Brain microvascular endothelial cell (primary cell): ENCODE measurements around the gene SLC26A3.

Experiments
- DNase-seq: peaks from one replicate; pipeline ENCODE4 v3.0.0-alpha.2; 2020
- H3K27ac ChIP-seq: fragments of 250-450 bp; sonication (Bioruptor Pico); 2 replicates; pipeline ENCODE4 v1.5.1; 2020; ENCODE audit warnings: mild to moderate bottlenecking, moderate library complexity
- H3K27me3 ChIP-seq: fragments of 250-450 bp; sonication (Bioruptor Pico); replicated peaks from 2 replicates; pipeline ENCODE4 v1.5.1; 2020; ENCODE audit warnings: mild to moderate bottlenecking
- H3K36me3 ChIP-seq: fragments of 250-450 bp; sonication (Bioruptor Pico); replicated peaks from 2 replicates; pipeline ENCODE4 v1.5.1; 2020; ENCODE audit warnings: mild to moderate bottlenecking
- H3K4me3 ChIP-seq: 2 replicates; pipeline ENCODE4 v1.5.1; 2011; ENCODE audit warnings: low read depth, mild to moderate bottlenecking, control low read depth, low read length, moderate library complexity
- in situ Hi-C: cut with HindIII; loops from 2 replicates; pipeline ENCODE4 v1.10.0; 2017; ENCODE audit warnings: low sequenced_read_pairs, low pct_ligation_motif_present
- TF ChIP-seq, protein P1 (sequence below): IDR thresholded peaks from 2 replicates; pipeline ENCODE4 v1.5.1; 2011; ENCODE audit warnings: low read depth, mild to moderate bottlenecking, moderate library complexity, low read length, control low read depth, inconsistent platforms; ENCODE audit errors: missing control alignments

Gene SLC26A3

DNA sequence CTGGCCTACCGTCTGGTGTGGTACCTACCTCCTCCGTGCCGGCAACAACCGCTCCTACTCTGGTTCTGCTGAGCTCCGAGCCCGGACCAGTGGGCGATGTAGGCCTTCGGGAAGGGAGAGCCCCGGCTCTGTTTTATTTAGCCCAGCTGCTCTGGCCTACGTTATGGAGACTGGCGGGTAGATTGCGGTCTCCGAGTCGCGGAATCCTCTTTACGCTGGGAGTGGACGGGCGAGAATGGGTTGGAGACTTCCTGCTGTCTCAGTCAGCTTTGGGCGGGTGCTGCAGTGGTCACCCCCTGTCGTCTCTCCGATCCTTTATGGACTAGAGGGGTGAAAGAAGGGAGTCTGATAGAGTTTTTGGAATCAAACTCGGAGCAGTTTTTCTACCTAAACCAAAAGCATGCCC lies 58.7 kb downstream of the SLC26A3 start:
- TF ChIP-seq, protein P1, sequence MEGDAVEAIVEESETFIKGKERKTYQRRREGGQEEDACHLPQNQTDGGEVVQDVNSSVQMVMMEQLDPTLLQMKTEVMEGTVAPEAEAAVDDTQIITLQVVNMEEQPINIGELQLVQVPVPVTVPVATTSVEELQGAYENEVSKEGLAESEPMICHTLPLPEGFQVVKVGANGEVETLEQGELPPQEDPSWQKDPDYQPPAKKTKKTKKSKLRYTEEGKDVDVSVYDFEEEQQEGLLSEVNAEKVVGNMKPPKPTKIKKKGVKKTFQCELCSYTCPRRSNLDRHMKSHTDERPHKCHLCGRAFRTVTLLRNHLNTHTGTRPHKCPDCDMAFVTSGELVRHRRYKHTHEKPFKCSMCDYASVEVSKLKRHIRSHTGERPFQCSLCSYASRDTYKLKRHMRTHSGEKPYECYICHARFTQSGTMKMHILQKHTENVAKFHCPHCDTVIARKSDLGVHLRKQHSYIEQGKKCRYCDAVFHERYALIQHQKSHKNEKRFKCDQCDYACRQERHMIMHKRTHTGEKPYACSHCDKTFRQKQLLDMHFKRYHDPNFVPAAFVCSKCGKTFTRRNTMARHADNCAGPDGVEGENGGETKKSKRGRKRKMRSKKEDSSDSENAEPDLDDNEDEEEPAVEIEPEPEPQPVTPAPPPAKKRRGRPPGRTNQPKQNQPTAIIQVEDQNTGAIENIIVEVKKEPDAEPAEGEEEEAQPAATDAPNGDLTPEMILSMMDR, result peak; percentile 3
- in situ Hi-C loops, result no loop called here
- DNase-seq, result no peak

DNA sequence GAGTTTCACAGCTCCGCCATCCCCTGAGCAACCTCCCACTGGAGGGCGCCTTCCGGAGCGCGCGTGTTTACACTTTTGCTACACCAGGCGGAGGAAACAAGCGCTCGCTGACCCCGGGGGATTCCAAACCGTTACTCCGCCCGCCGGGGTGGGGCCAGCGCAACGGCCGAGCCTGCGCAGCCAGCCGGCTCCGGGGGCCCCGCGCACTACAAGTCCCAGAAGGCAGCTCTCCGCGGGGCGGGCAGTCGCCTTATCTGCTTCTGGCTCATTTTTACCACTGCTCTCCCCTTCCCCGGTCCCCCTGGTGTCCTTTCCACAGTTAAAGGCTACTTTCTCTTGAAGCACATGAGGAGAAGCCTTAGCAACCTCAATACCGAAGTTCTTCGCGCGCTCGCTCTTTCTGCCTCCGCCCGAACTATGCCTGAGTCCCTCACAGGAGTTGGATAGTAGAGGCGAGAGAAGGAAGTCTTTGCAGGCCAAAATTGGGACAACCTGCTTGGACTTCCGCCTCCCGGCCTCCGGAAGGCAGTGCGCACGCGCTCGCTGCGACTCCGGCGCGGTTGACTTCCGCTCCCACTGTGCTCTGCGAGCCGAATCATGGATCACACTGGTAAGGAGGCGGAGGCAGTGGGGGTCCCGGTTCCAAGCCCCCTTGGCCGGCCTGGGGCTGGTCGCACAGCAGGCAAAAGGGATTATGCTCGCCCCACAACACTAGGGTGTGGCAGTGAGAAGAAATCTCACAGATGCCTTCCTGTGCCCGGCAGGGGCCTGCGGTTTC lies 59.3 kb downstream of the SLC26A3 start, which contains the start of gene CBLL1:
TSS of gene CBLL1 (plus strand) at position 576 of the 778 bp plus-strand sequence. CDS start at position 598, 22 bp downstream.
- peak within 1 kb of the TSS; percentile 93 for H3K27ac ChIP-seq
- in situ Hi-C loops, result no loop called here
- peak; percentile 97 for DNase-seq
- H3K4me3 ChIP-seq, result peak within 1 kb of the TSS; percentile 92
- TF ChIP-seq, protein P1, result peak; percentile 84
- no peaks in the 10 kb centered on the region for H3K27me3 ChIP-seq
- no peaks in the 10 kb centered on the region for H3K36me3 ChIP-seq

More for the DNA sequence above, 58.7 kb downstream of the SLC26A3 start:
- no peaks in the 10 kb centered on the region for H3K27me3 ChIP-seq
- H3K4me3 ChIP-seq, result peak overlapping the region; percentile 92
- no peaks in the 10 kb centered on the region for H3K36me3 ChIP-seq
- peak overlapping the region; percentile 93 for H3K27ac ChIP-seq

DNA sequence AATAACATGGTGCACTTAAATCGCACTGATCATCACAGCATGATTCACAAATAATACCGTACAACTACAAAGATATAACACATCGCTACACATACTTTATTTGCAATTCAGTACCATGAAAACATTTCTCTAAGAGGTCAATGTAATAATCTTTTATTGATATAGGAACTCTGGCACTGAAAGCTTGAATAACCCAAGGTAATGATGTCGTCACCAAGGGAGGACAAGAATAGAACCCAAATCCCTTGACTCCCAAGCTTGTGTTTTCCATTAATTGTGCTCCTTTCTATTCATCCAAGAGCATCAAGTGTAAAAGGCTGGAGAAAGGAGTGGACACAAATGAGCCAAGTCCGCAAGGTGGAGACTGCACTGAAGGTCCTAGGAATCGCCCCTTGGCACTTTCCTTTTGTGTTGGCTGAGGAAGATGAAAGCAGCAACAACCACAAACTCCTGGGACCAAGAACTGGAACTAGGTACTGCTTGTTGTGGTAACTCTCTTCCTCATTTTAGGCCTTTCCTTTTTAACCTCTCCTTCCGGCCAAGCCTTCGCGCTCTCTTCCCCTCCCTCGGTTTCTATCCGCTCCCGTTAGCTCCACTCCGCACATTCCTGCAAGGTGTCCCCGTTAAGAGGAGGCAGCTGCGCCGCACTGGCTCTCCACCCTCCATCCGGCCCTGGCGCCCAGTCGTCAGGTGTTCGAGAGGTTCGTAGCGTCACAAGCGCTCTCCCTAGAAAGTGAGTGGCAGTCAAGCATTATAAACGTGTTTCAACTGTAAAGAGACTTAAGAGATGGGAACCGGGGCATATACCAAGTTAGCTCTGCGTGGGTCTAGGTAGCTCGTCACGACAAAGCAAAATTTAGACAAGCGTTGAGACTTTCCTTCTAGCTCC lies 60.1 kb downstream of the SLC26A3 start:
- TF ChIP-seq, protein P1, result no peak
- DNase-seq, result no peak
- H3K27me3 ChIP-seq, result no peaks in the 10 kb centered on the region
- H3K27ac ChIP-seq, result peak overlapping the region; percentile 93
- in situ Hi-C loops, result no loop called here
- peak overlapping the region; percentile 92 for H3K4me3 ChIP-seq
- H3K36me3 ChIP-seq, result no peaks in the 10 kb centered on the region

DNA sequence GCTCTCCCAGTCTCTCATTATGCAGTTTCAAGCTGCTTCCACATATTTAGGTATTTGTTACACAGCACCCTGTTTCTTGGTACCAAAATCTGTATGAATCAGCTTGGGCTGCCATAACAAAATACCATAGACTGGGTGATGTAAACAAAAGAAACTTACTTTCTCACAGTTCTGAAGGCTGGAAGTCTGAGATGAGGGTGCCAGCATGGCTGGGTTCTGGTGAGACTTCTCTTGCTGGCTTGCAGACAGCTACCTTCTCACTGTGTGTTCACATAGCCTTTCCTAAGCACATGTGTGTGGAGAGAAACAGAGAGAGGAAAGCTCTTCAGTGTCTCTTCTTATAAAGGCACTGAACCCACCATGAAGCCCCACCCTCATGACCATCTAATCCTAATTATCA lies 74.7 kb downstream of the SLC26A3 start:
- TF ChIP-seq, protein P1, result no peak
- DNase-seq, result no peak
- H3K27me3 ChIP-seq, result peaks cover 2% of the 10 kb centered on the region
- in situ Hi-C loops, result no loop called here
- no peak overlapping the region for H3K4me3 ChIP-seq
- H3K27ac ChIP-seq, result no peak overlapping the region
- H3K36me3 ChIP-seq, result no peaks in the 10 kb centered on the region

DNA sequence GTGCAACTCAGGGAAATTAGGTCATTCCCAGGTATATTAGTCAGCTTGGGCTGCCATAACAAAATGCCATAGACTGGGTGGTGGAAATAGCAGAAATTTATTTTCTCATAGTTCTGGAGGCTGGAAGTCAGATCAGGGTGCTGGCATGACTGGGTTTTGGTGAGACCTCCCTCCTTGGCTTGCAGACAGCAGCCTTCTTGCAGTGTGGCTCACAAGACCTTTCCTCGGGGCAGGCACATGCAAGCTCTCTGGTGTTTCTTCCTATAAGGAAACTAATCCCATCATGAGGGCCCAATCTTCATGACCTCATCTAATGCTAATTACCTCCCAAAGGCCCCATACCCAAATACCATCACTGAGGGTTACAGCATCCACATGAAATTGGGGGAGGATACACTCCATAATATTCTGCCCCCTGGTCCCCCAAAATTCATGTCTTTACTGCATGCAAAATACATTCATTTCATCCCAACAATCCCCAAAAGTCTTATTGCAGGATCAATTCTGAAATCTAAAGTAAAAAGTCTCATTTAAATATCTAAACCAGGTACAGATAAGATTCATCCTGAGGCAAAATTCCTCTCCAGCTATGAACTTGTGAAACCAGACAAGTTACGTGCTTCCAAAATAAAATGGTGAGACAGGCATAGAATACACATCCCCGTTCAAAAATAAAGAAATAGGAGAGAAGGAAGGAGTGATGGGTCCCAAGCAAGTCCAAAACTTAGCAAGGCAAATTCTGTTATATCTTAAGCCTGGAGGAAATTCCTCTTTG lies 76.5 kb downstream of the SLC26A3 start:
- peaks cover 2% of the 10 kb centered on the region for H3K27me3 ChIP-seq
- H3K4me3 ChIP-seq, result no peak overlapping the region
- TF ChIP-seq, protein P1, result no peak
- H3K36me3 ChIP-seq, result no peaks in the 10 kb centered on the region
- in situ Hi-C loops, result no loop called here
- no peak overlapping the region for H3K27ac ChIP-seq
- DNase-seq, result no peak
